Adrenal gland (tissue), 12 donors: ENCODE data around the gene NIPAL3. TPM values are rescaled to one million over a fixed set of nuclear protein-coding genes. Genes with fewer than 3 reads are reported as not detected.

Experiments used
- DNase-seq, 7 donors: peaks; one replicate each; pipeline ENCODE4 v3.0.0-alpha.2; 2019 to 2020
- H3K27ac ChIP-seq, 5 donors: fragments of 200-600 bp; sonication (generic) in 4 of 5; 1 replicate in 3 of 5; 2 replicates in 2 of 5; pipeline versions ENCODE4 v1.5.1 to v1.8.0; 2016 to 2020; ENCODE audit warnings: mild to moderate bottlenecking in 1 of 5
- H3K27me3 ChIP-seq: fragments of 200-600 bp; 2 replicates; pipeline ENCODE4 v1.8.0; 2021
- H3K36me3 ChIP-seq, 2 donors: fragments of 200-600 bp; replicated peaks in 1 of 2; 1 replicate in 1 of 2; 2 replicates in 1 of 2; pipeline versions ENCODE4 v1.5.1 to v1.8.0; 2018 to 2022
- H3K4me1 ChIP-seq, 2 donors: fragments of 200-600 bp; replicated peaks in 1 of 2; 1 replicate in 1 of 2; 2 replicates in 1 of 2; pipeline versions ENCODE4 v1.5.1 to v1.8.0; 2018 to 2021
- H3K4me3 ChIP-seq, 4 donors: fragments of 200-600 bp; sonication (generic) in 3 of 4; one replicate each; pipeline ENCODE4 v1.5.1; 2016 to 2018
- H3K9me3 ChIP-seq, 3 donors: fragments of 200-600 bp; sonication (generic) in 1 of 3; replicated peaks in 1 of 3; 1 replicate in 2 of 3; 2 replicates in 1 of 3; pipeline versions ENCODE4 v1.5.1 to v1.8.0; 2016 to 2021
- CTCF ChIP-seq, 6 experiments: fragments of 450-650 bp in 4 of 6; fragments of 200-600 bp in 2 of 6; sonication (generic) in 1 of 6; IDR thresholded peaks; 1 replicate in 5 of 6; 2 replicates in 1 of 6; pipeline versions ENCODE4 v1.5.1 to v1.8.0; 2016 to 2021; ENCODE audit warnings: antibody characterized with exemption in 6 of 6, mild to moderate bottlenecking in 2 of 6, moderate library complexity in 1 of 6
- POLR2A ChIP-seq, 2 donors: fragments of 450-650 bp; IDR thresholded peaks; one replicate each; pipeline ENCODE4 v1.6.1; 2017; ENCODE audit warnings: antibody characterized with exemption in 2 of 2, mild to moderate bottlenecking in 2 of 2, moderate library complexity in 1 of 2
- WGBS, 4 donors: extraction: QIAGEN DNeasy Blood & Tissue Kit in 2 of 4; methylation state at CpG; one replicate each; pipeline versions ENCODE4 v1.1.5 to v1.1.7; 2013 to 2017; 5-methylcytosine and 5-hydroxymethylcytosine counted together
- intact Hi-C, 2 donors: fragments of 100-400 bp; cut with DNase I; formaldehyde crosslinking; loops; one replicate each; pipeline versions ENCODE4 v1.14.1 to v1.15.0; 2022 to 2023
- polyA plus RNA-seq, 3 donors: library from polyadenylated mRNA; stranded (reverse); fragments of 200-250 nt in 2 of 3; fragments of 350-450 nt in 1 of 3; fragmentation: Illumina TruSeq in 1 of 3; extraction: RNeasy Lipid Tissue Mini Kit (QIAGEN cat#74804) in 1 of 3; gene quantifications; one replicate each; pipeline ENCODE4 v1.2.3, GENCODE V29; 2013 to 2014
- total RNA-seq, 9 donors: library from RNA; depleted of rRNA in 4 of 9; stranded (reverse); fragments of >200 nt in 4 of 9; fragments of 120-200 nt in 1 of 9; fragmentation: NEBNext Ultra II Directional in 1 of 9; extraction: Animal tissue kit (Norgen Biotek cat#: 25700) in 1 of 9; gene quantifications; one replicate each; pipeline versions ENCODE4 v1.1.0 to v1.2.4, GENCODE V29; 2013 to 2023
- donor health status: healthy with polysubstance abuse.
- donor health status: Bipolar disorder and iron deficiency.
- donor health status: DM: yes; HTN: yes; CAD: no.
- donor health status: DM: no; HTN: no; CAD: no.
- donor health status: DM: no; HTN: no; CAD: no.
- donor health status: DM: yes; HTN: yes; CAD: no.

Gene NIPAL3
- total and polyA plus RNA-seq, 12 donors, result 5.6 to 88.4 (median 28.0) TPM

DNA sequence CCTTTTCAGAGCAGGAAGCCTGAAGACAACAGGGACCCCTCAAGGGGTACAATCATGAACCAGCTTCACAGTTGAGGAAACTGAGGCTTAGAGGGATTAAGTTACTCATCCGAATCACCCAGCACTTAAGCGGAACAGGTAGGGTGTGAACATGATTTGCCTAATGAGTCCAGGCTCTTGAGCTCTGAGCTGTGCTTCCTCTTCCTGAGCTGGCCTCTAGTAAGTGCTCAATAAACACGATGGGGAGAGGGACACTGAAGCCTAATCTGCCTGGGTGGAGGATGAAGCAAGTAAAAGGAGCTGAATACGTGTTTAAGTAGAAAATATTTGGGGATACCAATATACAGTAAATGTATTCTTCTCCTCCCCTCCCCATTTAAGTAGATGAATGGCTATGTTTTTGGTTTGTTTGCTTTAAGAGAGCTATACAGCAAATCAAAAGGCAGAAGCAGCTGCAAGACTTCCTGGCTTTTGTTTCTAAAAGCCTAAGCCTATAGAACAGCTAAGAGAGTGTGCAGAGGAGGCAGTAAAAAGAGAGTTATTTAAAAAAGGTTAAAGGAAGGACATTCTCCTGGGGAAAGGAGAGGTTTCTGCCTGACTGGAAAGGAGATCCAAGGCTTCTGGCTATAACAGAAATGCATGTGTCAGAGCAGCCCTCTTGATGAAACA, 22.5 kb upstream of the NIPAL3 start:
- no peak for DNase-seq
- TF ChIP-seq POLR2A (IDR thresholded peaks at IDR 0.05) (no peak), CTCF (IDR thresholded peaks at IDR 0.05) (no peak)
- Histone ChIP-seq H3K9me3 (no peaks in the 10 kb centered on the region), H3K36me3 (no peaks in the 10 kb centered on the region), H3K4me1 (peaks cover 7 to 9% of the 10 kb centered on the region in 2 donors), H3K4me3 (no peak overlapping the region), H3K27me3 (no peaks in the 10 kb centered on the region), H3K27ac (peak overlapping the region in 1 of 5 donors; percentile 5)
- WGBS, 4 donors, result 79 to 87% (median 84%) methylated on average over 4 of the region's 4 CpGs
- intact Hi-C loops, result no loop called here

DNA sequence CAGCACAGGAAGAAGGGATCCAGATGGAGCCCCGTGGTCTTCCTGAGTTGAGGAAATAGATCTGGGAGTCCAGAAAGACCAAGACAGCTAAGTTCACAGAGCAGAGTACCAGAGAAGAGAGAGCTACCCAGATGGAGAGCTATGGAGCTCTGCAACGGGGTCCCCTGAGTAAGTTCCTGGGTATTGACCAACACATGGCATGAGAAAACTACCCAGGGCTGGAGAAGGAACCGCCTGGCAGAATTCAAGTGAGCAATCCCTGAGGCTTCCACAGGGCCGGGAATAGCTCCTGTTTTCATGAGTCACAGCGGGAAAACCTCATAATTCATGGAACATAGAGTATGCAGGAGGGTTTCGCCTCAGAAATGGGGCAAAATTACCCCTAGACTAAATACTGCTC, 21.7 kb upstream of the NIPAL3 start:
- Histone ChIP-seq H3K27ac (no peak overlapping the region), H3K4me3 (no peak overlapping the region), H3K27me3 (no peaks in the 10 kb centered on the region), H3K36me3 (no peaks in the 10 kb centered on the region), H3K9me3 (no peaks in the 10 kb centered on the region), H3K4me1 (peaks cover 7 to 9% of the 10 kb centered on the region in 2 donors)
- DNase-seq, result peak in 1 of 7 donors; percentile 29
- TF ChIP-seq POLR2A (IDR thresholded peaks at IDR 0.05), result no peak
- no peak for TF ChIP-seq CTCF (IDR thresholded peaks at IDR 0.05)
- 64 to 73% (median 72%) methylated on average over 6 of the region's 6 CpGs for WGBS, 4 donors
- intact Hi-C loops, result no loop called here

DNA sequence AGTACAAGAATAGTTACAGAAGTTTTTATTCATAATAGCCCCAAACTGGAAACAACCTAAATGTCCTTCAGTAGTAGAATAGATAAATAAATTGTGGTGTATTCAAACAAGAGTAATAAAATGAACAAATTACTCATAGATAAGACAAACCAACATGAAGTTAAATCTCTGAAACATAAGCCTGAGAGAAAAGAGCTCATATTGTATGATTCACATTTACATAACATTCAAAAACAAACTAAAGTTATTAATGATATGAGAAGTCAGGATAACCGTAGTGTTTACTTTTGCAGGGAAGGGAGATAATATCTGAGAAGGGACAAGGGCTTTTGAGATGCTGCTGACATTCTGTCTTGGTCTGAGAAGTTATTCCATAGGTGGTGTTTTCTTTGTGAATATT, 15.5 kb upstream of the NIPAL3 start:
- Histone ChIP-seq H3K27ac (no peak overlapping the region), H3K9me3 (no peaks in the 10 kb centered on the region), H3K4me3 (no peak overlapping the region), H3K36me3 (no peaks in the 10 kb centered on the region), H3K4me1 (no peaks in the 10 kb centered on the region), H3K27me3 (no peaks in the 10 kb centered on the region)
- no peak for DNase-seq
- intact Hi-C loops, result no loop called here
- TF ChIP-seq CTCF (IDR thresholded peaks at IDR 0.05) (no peak), POLR2A (IDR thresholded peaks at IDR 0.05) (no peak)
- 29 to 44% (median 32%) methylated on average over 1 of the region's 1 CpG for WGBS, 4 donors

GRCh38 chr1:24403806-24404205, 11.8 kb upstream of the NIPAL3 start:
- no peak for DNase-seq
- intact Hi-C loops, result no loop called here
- WGBS, 4 donors, result 90 to 93% (median 92%) methylated on average over 4 of the region's 4 CpGs
- Histone ChIP-seq H3K27me3 (no peaks in the 10 kb centered on the region), H3K4me3 (no peak overlapping the region), H3K36me3 (no peaks in the 10 kb centered on the region), H3K4me1 (no peaks in the 10 kb centered on the region), H3K27ac (no peak overlapping the region), H3K9me3 (no peaks in the 10 kb centered on the region)
- TF ChIP-seq POLR2A (IDR thresholded peaks at IDR 0.05) (no peak), CTCF (IDR thresholded peaks at IDR 0.05) (no peak)
